8988T (cell line): ENCODE data around the gene TMEM238.
"Not testable (repeated sequence)": the region's sequence is repeated elsewhere in the genome, so short reads cannot be mapped to it uniquely, and the experiment has no call there.

Experiments used
- DNase-seq: peaks from one replicate; pipeline ENCODE4 v3.0.0; 2011

The TMEM238 gene, protein sequence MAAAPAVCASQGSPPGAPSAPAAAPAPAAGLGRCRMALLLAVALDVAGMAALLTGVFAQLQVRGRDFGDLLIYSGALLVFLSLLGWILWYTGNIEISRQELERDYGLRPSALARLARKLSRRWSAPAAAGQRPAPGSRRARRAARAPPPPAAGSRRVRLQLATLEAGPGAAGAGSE

DNA sequence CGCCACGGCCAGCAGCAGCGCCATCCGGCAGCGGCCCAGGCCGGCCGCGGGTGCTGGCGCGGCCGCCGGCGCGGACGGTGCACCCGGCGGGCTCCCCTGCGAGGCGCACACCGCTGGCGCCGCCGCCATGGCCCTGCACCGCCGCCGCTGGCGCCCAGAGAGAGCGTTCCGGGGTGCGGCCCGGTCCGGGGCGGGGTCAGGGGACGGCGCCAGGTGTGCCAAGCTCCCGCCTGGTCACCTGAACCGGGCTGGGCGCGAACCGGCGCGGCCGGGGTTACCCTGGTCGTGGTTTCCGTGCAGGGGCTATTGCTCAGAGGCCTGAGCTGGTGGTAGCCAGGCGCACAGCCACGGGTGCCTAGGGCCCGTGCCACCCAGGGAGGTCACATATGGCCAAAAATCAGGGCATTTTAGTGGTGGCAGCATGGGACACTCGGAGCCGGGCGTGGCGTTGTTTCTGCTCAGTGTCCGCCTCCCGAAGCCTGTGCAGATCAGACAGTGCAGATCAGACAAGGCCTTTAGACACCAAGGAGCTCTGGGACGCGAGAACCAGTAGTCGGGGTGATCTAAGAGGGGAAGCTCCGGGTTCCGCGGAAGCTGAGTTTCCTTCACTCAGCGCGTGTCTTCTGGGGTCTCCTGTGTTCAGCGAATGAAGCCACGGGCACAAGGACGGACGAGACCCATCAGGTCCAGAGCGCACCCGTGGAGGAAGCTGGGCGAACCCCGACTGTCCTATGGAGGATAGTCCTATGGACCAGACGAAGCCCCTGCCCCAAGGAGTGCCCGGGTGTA is at the start of gene TMEM238:
Gene TMEM238 (minus strand): TSS at position 162 of the 789 bp plus-strand sequence. CDS start 33 bp downstream, at position 129.
- DNase-seq = no peak

GRCh38 chr19:55433292-55433691 is 49.2 kb upstream of the TMEM238 start:
- no peak for DNase-seq

DNA sequence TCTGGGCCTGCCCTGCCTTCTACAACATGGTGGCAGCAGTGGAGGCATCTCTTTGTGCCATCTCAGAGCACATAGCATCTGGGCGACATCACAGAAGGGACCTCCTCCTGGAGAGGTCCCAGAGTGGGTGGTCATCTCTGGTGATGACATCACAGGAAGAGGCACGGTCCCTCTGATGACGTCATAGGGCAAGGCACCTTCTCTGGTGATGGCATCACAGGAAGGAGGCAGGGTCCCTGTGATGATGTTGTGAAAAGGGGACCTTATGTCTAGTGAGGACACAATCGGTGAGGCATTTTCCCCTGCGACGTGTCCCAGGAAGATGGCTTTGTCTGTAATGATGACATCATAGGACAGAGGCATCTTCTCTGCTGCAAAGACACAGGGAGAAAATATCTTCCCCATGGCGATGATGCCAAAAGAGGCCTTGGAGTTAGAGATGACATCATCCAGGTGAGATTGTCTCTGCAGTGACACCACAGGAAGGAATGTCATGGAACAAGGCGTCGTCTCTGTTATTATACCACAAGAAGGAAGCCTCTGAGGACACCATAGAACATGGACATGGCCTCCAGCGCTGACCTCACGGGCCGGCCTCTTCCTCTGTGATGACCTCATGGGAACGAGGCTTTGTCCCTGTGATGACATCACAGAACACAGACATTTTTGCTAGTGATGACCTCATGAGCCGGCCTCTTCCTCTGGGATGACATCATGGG is 48.3 kb upstream of the TMEM238 start:
- DNase-seq = no peak

DNA sequence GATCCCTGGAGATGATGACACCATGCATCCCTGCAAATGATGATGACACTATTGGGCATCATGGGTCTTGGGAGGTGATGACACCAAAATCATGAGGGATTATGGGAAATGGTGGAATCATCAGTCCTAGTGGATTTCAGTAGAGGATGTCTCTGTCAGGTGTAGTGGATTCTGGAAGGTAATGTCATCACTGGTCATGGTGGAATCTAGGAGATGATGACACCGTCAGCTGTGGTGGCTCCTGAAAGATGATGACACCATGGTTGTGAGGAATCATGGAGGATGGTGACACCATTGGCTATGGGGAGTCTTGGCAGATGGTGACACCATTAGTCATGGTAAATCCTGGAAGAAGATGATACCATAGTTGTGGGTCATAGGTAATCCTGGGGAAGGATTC is 47.1 kb upstream of the TMEM238 start:
- DNase-seq = no peak

- no peak for DNase-seq
Measured at GRCh38 chr19:55426042-55426441, 42.0 kb upstream of the TMEM238 start.

GRCh38 chr19:55424518-55424917 is 40.4 kb upstream of the TMEM238 start:
- DNase-seq = no peak

DNA sequence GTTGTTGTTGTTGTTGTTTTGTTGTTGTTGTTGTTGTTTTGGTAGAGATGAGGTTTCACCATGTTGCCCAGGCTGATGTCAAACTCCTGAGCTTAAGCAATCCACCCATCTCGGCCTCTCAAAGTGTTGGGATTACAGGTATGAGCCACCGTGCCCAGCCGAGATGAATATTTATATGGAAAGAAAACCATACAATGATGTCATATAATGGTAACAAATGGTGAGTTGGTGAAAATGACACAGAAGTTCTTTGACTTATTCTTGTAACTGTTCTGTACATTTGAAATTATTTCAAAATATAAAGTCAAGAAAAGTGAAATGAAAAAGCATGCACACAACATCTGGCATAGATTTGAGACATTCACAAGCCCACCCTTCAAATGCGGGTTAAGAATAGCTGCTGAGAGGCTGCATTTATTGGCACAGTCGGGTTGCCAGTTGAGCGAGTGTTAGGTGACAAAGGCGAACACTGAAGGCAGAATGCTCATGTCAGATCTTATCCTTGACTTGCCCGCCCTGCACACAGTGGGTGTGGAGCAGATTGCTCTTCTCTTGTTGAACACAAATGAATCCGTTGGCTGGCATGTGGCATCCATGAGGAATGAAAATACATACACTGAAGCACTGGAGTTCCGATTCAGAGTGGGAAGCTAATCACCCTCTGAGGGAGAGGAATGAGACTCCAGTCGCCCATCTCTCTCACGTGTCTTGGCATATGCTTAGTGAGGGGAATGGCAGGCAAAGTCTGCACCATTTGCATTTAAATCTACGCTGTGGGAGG is 39.3 kb upstream of the TMEM238 start:
- no peak for DNase-seq

DNA sequence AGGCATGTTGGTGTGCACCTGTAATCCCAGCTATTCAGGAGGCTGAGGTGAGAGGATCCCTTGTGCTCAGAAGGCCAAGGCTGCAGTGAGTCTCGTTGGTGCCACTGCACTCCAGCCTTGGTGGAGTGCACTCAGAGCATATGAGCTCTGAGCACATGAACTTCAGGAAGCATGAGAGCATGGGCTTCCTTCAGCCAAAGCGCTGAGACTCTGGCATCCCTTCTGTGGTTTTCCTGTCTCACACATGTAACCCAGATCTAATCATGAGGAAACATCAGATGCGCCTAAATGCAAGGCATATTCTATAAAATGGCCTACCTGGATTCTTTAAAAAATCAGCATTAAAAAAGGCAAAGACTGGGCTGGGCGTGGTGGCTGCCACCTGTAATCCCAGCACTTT is 37.2 kb upstream of the TMEM238 start:
- DNase-seq = not testable (repeated sequence)

- DNase-seq = no peak
Measured at GRCh38 chr19:55419624-55420236, 35.6 kb upstream of the TMEM238 start.

GRCh38 chr19:55419103-55419502 is 35.0 kb upstream of the TMEM238 start:
- DNase-seq = no peak

DNA sequence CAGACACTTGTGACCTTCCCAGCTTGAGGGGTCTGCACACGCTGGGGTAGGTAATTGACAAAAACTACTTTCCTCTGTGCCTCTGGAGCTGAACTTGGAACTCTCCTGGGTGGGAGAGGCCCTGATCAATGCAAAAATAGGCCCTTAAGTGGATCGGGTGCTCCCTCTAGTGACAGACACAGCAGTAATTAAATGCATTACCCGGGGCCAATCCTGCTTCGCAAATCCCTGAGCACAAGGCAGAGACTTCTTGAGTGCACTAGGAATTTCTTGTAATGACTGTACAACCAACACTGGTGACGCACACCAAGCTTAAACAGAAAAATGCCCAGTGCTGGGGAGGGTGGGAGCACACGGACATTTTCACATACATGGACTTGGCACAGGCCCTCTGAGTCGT is 34.1 kb upstream of the TMEM238 start:
- no peak for DNase-seq

DNA sequence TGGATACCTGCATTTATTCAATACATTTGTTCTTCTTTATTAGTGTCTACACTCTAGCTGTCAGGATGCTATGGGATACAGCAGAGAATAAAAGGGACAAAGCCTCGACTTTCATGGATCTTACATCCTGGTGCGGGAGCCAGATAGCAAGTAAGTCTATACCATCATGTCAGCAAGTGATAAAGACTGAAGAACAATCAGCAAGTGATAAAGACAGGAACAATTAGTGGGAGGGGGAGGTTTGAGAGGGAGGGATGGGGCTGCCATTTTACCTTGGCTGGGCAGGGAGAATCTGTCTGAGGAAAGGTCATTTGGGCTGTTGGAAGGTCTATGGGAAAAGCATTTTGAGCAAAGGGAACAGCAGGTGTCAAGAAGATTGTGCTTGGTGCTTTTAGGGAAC is 26.1 kb upstream of the TMEM238 start:
- no peak for DNase-seq

DNA sequence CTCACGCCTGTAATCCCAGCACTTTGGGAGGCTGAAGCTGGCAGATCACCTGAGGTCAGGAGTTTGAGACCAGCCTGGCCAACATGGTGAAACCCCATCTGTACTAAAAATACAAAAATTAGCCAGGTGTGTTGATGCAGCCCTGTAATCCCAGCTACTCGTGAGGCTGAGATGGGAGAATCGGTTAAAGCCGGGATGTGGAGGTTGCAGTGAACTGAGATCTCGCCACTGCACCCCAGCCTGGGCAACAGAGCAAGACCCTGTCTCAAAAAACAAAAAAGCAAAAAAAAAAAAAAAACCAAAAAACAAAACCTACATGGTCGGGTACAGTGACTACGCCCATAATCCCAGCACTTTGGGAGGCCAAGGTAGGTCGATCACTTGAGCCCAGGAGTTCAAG is 25.1 kb upstream of the TMEM238 start:
- not testable (repeated sequence) for DNase-seq

GRCh38 chr19:55408533-55408872 is 24.4 kb upstream of the TMEM238 start:
- no peak for DNase-seq

DNA sequence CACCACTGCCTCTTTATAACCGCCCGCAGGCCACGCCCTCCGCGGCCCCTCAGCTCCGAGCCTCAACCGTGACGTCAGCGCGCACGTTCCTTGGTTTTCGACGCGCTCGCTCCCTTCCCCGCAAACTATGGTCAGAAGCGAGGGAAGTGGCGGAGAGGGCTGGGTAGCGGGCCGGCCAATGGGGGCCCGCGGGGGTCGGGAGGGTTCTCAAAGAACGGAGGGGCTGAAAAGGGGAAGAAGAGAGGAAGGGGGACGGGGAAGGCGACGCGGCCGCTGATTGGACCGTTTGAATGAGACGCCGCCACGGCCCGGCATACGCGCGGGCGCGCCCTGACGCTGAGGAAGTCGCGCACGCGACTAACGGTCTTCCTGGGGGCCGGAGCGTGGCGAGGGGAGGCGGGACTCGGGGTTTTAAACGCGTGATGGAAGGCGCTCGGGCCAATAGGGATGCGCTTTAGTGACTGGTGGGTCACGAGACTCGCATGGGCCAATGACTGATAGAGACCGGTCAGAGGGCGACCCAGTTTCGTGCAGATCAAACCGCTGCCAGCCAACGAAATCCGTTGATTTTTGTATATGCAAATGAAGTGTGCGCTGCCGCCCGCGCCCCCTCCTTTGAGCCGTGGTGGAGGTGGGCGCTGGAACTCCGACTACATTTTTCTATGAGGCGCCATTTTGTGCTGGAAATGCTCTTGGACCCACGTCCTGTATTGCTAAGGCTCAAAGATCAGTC is 23.9 kb upstream of the TMEM238 start:
- peak; percentile 91 for DNase-seq

DNA sequence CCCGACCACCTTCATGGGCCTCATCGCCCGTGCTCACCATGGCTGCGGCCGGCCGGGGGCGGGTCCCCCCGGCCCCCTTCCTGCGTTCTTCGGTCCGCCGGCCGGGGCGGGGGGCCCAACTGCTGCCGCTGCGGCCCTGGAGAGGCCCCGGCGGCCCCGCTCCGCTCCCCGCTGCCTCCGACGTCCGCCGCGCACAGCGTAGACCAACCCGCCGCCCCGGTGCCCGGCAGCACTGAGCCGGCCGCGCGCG is 23.4 kb upstream of the TMEM238 start, which contains the start of gene UBE2S:
Gene UBE2S (minus strand): TSS at position 239 of the 250 bp plus-strand sequence. CDS start 199 bp downstream, at position 40.
- not testable (repeated sequence) for DNase-seq

- DNase-seq = no peak
Measured at GRCh38 chr19:55406826-55407549, 22.9 kb upstream of the TMEM238 start.

DNA sequence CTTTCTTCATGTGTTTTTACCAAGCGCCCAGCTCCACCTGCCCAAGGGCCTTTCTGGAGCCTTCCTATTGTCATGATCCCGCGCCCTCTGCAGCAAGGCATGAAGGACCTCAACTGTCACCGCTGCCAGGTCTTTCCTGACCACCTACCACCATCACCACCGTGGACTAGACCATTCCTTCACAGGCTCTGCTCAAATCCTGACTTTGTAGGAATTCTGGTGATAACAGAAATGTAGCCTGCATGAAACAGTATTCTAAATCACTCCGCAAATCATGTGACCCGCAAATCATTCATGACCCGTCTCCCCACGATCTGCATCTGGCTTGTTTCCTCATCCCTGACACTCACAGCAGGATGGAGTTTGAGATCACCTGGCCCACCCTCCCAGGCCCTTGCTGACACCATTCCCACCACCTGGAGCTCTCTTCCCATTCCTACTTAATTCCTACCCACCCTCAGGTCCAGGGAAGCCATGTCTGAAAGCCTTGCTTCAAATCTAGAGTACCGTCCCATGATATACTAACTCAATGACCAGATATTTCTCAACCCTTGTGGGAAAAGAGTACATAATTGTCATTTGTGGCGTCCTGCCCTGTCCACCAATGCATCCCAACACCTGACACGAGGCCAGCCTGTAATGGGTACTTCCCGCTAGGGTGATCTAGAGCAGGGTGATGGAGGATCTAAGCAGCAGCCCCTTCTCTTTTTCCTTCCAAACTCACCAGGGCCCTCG is 22.2 kb upstream of the TMEM238 start:
- no peak for DNase-seq

- no peak for DNase-seq
Measured at GRCh38 chr19:55405638-55406037, 21.5 kb upstream of the TMEM238 start.

- no peak for DNase-seq
Measured at GRCh38 chr19:55402509-55402908, 18.4 kb upstream of the TMEM238 start.

- DNase-seq = not testable (repeated sequence)
Measured at GRCh38 chr19:55401390-55401789, 17.3 kb upstream of the TMEM238 start.
